Measurements from ENCODE around the gene SMAD3.

GRCh38 chr15:67161881-67162280 lies 96.5 kb downstream of the SMAD3 start:
- TF ChIP-seq EZH2phosphoT487 (IDR thresholded peaks at IDR 0.05; ENCODE audit: insufficient read depth, low read depth), result no peak
- TF ChIP-seq EZH2 (IDR thresholded peaks at IDR 0.05; ENCODE audit: insufficient read depth, poor library complexity, severe bottlenecking), result no peak
